Mucosa of stomach (tissue), 1 donor: ENCODE results near the gene PALD1.

ENCODE experiments used
- H3K27me3 ChIP-seq: one replicate; pipeline ENCODE4 v1.7.0; 2013; ENCODE audit warnings: mild to moderate bottlenecking, low read length; ENCODE audit not compliant: control insufficient read depth, insufficient read depth
- H3K36me3 ChIP-seq: one replicate; pipeline ENCODE4 v1.7.0; 2013; ENCODE audit warnings: low read length; ENCODE audit not compliant: control insufficient read depth, insufficient read depth
- H3K4me1 ChIP-seq: one replicate; pipeline ENCODE4 v1.7.0; 2013; ENCODE audit warnings: mild to moderate bottlenecking, low read length; ENCODE audit not compliant: control insufficient read depth, insufficient read depth
- H3K4me3 ChIP-seq: one replicate; pipeline ENCODE4 v1.7.0; 2013; ENCODE audit warnings: low read length
- H3K9ac ChIP-seq: one replicate; pipeline ENCODE4 v1.7.0; 2013; ENCODE audit warnings: mild to moderate bottlenecking, low read length, moderate library complexity
- H3K9me3 ChIP-seq: one replicate; pipeline ENCODE4 v1.7.0; 2013; ENCODE audit warnings: mild to moderate bottlenecking, low read length, moderate library complexity; ENCODE audit not compliant: control insufficient read depth
- donor health status: Pancreatic carcinoma.

Gene PALD1

DNA sequence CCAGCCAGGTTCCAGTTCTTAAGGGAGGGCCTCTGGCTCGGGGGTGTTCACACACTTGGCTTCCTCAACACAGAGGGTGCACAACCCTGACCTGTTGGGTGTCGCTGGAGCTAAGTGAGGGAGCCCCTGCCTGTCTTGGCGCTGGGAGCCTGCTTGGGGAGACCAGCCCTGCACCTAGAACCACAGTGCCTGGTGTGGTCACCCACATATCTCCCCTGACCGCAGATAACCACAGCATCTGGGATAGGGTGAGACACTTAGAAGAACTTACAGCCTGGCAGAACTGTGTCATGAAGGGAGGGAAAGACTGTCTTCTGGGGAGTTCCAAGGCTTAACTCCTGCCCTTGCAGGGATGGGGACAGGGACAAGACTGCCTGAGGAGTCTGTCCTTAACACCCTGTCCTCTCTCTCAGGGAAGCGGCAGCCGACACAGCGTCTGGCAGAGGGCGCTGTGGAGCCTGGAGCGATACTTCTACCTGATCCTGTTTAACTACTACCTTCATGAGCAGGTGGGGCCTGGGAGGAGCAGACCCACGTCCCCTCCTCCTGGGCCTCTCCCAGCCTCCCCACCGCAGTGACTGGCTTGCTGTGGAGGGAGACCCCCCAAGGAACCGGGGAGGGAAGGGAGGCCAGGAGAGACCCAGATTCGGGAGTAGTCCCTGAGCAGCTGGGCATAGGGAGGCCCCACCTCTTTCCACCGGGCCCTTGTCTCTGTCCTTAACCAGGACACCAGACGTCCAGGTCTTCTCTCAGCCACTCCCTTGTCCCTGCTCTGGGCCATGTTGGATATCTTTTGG, 59.0 kb downstream of the PALD1 start:
- H3K27me3 ChIP-seq = no peaks in the 10 kb centered on the region
- peaks cover 4% of the 10 kb centered on the region for H3K4me1 ChIP-seq
- H3K4me3 ChIP-seq = no peak overlapping the region
- H3K36me3 ChIP-seq = no peaks in the 10 kb centered on the region
- H3K9ac ChIP-seq = no peak overlapping the region
- H3K9me3 ChIP-seq = no peaks in the 10 kb centered on the region

DNA sequence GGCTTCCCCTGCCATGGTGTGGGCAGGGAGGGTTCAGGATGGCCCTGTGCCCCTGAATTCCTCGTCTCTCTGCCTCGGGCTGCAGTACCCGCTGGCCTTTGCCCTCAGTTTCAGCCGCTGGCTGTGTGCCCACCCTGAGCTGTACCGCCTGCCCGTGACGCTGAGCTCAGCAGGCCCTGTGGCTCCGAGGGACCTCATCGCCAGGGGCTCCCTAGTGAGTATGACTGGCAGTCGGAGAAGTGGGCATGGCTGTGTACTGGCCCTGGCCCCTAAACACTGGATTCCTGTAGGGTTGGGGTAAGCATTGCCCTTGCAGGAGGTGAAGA, 59.6 kb downstream of the PALD1 start:
- Histone ChIP-seq H3K9me3 (no peaks in the 10 kb centered on the region), H3K4me3 (no peak overlapping the region), H3K4me1 (peaks cover 4% of the 10 kb centered on the region), H3K36me3 (no peaks in the 10 kb centered on the region), H3K9ac (no peak overlapping the region), H3K27me3 (no peaks in the 10 kb centered on the region)

- Histone ChIP-seq H3K9me3 (no peaks in the 10 kb centered on the region), H3K4me1 (peaks cover 4% of the 10 kb centered on the region), H3K4me3 (no peak overlapping the region), H3K27me3 (no peaks in the 10 kb centered on the region), H3K36me3 (no peaks in the 10 kb centered on the region), H3K9ac (no peak overlapping the region)
These were observed 60.3 kb downstream of the PALD1 start for GRCh38 chr10:70538731-70539338.

DNA sequence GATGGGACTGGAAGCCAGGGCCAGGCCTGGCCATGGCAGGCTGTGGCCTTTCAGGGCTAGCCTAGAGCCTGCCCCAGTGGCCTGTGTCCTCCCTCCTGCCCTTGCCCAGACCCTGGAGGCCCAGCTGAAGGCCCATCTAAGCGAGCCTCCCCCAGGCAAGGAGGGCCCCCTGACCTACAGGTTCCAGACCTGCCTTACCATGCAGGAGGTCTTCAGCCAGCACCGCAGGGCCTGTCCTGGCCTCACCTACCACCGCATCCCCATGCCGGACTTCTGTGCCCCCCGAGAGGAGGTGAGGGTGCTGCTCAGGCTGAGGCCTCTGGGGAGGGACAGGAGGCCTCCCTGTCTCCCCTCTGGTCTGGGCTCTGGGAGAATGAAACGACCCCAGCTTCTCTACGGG, 60.9 kb downstream of the PALD1 start:
- Histone ChIP-seq H3K4me1 (peaks cover 4% of the 10 kb centered on the region), H3K27me3 (no peaks in the 10 kb centered on the region), H3K9me3 (no peaks in the 10 kb centered on the region), H3K9ac (no peak overlapping the region), H3K4me3 (no peak overlapping the region), H3K36me3 (no peaks in the 10 kb centered on the region)

DNA sequence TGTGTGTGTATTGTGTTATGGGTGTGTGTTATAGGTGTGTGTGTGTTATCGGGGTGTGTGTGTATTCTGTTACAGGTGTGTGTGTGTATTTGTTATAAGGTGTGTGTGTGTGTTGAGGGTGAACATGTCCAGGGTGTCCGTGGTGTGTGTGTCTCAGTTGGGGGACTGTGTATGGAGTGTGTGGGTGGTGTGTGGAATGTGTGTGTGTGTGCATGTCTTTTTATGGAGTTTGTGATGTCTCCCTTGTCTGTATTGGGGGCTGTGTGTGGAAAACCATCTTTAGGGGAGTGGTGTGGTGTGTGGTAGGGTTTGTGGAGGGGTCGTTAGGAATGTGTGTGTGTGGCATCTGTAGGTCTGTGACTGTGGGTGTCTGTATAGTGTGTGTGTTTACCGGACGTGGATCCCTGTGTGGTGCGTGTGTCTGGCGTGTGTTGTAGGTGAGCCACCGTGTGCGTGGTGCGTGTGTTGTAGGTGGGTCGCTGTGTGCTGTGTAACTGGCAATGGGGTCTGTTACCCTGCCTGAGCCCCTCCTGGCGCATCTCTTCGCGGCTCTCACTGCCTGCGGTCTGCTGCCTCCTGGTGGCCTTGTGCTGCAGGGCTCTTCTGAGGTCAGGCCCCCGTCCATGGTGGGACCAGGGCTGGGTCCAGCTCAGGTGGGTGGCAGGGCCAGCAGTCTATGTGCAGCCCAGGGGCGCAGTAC, 61.7 kb downstream of the PALD1 start:
- Histone ChIP-seq H3K27me3 (no peaks in the 10 kb centered on the region), H3K36me3 (no peaks in the 10 kb centered on the region), H3K4me1 (peaks cover 4% of the 10 kb centered on the region), H3K9ac (no peak overlapping the region), H3K9me3 (no peaks in the 10 kb centered on the region), H3K4me3 (no peak overlapping the region)

DNA sequence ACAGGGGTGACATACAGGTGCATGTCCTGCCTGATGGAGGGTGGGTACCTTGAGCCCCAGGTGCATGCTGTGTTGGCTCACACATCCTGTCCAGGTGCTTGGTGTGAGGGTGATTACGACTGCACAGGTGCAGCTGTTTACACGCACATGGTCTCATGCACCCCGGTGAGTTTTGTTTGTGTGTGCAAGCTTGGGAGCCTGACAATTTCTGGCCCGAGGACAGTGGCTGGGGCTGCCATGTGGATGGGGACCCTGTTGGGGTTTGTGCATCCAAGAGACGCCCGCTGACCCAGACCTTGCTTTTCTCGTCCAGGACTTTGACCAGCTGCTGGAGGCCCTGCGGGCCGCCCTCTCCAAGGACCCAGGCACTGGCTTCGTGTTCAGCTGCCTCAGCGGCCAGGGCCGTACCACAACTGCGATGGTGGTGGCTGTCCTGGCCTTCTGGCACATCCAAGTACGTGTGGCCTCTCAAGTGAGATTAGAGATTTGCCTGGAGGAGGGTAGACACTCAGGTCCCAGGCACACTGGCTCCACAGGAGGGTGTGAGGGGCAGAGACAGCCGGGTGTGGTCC, 62.3 kb downstream of the PALD1 start:
- Histone ChIP-seq H3K4me1 (peaks cover 4% of the 10 kb centered on the region), H3K36me3 (no peaks in the 10 kb centered on the region), H3K9ac (no peak overlapping the region), H3K4me3 (no peak overlapping the region), H3K9me3 (no peaks in the 10 kb centered on the region), H3K27me3 (no peaks in the 10 kb centered on the region)

DNA sequence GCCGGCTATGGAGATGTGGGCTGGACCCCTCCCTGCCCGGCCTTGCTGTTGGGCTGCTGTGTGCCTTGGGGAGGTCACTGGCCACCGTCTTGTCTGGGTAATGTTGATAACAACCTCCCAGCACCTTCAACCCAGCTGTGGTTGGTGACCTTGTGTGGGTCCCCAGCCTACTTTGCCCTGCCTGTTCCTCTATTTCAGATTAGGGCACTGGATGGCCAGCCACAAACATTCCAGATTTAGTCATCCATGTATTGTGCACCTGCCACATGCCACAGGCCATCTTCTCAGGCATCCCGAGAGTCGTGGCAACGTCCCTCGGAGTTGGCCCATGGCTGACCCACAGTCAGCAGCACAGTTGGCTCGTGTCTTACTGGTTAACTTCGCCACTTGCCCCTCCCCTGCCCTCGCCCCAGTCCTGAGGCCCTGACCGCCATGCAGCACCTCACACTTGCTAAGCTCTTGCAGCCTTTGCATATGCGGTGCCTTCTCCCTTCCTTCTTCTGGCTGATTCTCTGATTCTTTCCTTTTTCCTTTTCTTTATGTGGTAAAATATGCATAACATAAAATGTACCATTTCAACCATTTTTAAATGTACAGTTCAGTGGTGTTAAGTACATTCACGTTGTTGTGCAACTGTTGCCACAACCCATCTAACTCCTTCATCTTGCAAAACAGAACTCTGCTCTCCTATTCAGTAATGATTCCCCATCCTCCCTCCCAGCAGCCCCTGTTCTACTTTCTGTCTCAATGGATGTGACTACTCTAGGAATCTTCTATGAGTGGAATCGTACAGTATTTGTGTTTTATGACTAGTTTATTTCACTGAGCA, 63.4 kb downstream of the PALD1 start:
- Histone ChIP-seq H3K27me3 (no peaks in the 10 kb centered on the region), H3K4me3 (no peak overlapping the region), H3K36me3 (no peaks in the 10 kb centered on the region), H3K4me1 (peaks cover 4% of the 10 kb centered on the region), H3K9me3 (no peaks in the 10 kb centered on the region), H3K9ac (no peak overlapping the region)

DNA sequence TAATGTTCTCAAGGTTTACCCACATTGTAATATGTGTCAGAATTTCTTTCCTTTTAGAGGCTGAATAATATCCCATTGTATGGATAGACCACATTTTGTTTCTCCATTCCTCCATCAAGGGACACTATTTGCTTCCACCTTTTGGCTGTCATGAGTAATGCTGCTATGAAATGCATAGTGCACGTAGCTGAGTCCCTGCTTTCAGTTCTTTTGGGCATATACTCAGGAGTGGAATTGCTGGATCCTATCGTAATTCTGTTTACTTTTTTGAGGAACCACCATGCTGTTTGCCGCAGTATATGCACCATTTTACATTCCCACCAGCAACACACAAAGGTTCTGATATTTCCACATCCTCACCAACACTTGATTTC, 64.0 kb downstream of the PALD1 start:
- H3K27me3 ChIP-seq = no peaks in the 10 kb centered on the region
- no peaks in the 10 kb centered on the region for H3K9me3 ChIP-seq
- H3K9ac ChIP-seq = no peak overlapping the region
- no peak overlapping the region for H3K4me3 ChIP-seq
- no peaks in the 10 kb centered on the region for H3K36me3 ChIP-seq
- peaks cover 4% of the 10 kb centered on the region for H3K4me1 ChIP-seq

GRCh38 chr10:70543911-70544310, 65.3 kb downstream of the PALD1 start:
- no peak overlapping the region for H3K4me3 ChIP-seq
- H3K4me1 ChIP-seq = no peaks in the 10 kb centered on the region
- H3K36me3 ChIP-seq = no peaks in the 10 kb centered on the region
- no peak overlapping the region for H3K9ac ChIP-seq
- H3K9me3 ChIP-seq = no peaks in the 10 kb centered on the region
- H3K27me3 ChIP-seq = no peaks in the 10 kb centered on the region

- Histone ChIP-seq H3K4me1 (no peaks in the 10 kb centered on the region), H3K36me3 (no peaks in the 10 kb centered on the region), H3K27me3 (no peaks in the 10 kb centered on the region), H3K4me3 (no peak overlapping the region), H3K9me3 (no peaks in the 10 kb centered on the region), H3K9ac (no peak overlapping the region)
These were observed 66.1 kb downstream of the PALD1 start for GRCh38 chr10:70544431-70545340.

DNA sequence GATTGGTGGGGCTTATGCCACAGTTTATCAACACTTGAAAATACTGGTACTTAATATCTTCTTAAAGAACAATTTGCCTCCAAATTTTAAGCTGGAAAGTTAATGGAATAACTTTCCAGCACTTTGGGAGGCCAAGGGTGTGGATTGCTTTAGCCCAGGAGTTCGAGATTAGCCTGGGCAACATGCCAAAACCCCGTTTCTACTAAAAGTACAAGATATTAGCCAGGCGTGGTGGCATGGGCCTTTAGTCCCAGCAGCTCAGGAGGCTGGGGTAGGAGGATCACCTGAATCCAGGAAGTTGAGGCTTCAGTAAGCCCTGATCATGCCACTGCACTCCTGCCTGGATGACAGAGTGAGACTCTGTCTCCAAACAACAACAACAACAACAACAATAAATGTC, 68.0 kb downstream of the PALD1 start:
- Histone ChIP-seq H3K27me3 (no peaks in the 10 kb centered on the region), H3K4me3 (no peak overlapping the region), H3K9me3 (no peaks in the 10 kb centered on the region), H3K36me3 (no peaks in the 10 kb centered on the region), H3K4me1 (no peaks in the 10 kb centered on the region), H3K9ac (no peak overlapping the region)
